Measurements from ENCODE around the gene OR11H6.
"Not testable (repeated sequence)": the region's sequence is repeated elsewhere in the genome, so short reads cannot be mapped to it uniquely, and the experiment has no call there.

The OR11H6 gene, protein sequence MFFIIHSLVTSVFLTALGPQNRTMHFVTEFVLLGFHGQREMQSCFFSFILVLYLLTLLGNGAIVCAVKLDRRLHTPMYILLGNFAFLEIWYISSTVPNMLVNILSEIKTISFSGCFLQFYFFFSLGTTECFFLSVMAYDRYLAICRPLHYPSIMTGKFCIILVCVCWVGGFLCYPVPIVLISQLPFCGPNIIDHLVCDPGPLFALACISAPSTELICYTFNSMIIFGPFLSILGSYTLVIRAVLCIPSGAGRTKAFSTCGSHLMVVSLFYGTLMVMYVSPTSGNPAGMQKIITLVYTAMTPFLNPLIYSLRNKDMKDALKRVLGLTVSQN

DNA sequence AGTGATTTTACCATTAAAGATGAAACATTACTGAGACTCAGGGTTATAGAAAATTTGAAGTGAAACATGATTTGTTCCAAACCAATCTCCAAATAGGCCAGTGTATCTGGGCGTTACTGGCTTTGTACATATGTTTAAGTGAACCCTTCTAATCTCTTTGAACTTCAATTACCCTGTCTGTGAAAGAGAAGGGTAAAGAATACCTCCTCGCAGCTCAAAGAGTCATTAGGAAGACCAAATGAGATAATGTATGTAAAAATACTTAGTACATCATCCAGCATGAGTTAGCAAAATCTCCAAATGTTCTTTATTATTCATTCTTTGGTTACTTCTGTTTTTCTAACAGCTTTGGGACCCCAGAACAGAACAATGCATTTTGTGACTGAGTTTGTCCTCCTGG, at the start of gene OR11H6:
Gene OR11H6, plus strand, starts transcription at position 301 of the 400 bp plus-strand sequence. Its CDS starts 0 bp downstream, at position 301.
- DNase-seq = no peak
- in situ Hi-C loops (cut with MboI; ENCODE audit: low pct_unique_long_range_greater_than_20kb, low sequenced_read_pairs) = no loop called here

DNA sequence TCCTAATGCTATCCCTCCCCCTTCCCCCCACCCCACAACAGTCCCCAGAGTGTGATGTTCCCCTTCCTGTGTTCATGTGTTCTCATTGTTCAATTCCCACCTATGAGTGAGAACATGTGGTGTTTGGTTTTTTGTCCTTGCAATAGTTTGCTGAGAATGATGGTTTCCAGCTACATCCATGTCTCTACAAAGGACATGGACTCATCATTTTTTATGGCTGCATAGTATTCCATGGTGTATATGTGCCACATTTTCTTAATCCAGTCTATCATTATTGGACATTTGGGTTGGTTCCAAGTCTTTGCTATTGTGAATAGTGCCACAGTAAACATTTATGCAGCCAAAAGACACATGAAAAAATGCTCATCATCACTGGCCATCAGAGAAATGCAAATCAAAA, 49.3 kb upstream of the OR11H6 start:
- in situ Hi-C loops (cut with MboI; ENCODE audit: low pct_unique_long_range_greater_than_20kb, low sequenced_read_pairs); DNase-seq: not testable (repeated sequence)

DNA sequence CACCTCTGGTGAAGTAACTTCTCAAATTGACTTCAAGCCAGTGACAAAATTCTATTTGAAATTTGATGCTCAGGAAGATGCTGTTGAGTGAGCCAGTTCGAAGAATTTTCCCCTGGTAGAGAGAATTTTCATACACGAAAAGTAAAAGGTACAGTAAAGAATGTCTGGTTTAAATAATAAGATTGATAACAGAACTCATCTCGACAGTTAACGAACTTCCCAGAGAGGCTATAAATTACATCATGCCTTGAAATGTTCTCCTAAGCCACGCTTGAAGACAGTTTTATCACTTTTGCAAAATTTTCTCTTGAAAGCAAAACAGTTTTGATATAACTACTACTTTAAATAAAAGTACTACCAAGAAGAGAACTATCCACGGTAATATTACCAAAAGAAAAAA, 47.2 kb upstream of the OR11H6 start:
- in situ Hi-C loops (cut with MboI; ENCODE audit: low pct_unique_long_range_greater_than_20kb, low sequenced_read_pairs) = no loop called here
- DNase-seq = no peak

DNA sequence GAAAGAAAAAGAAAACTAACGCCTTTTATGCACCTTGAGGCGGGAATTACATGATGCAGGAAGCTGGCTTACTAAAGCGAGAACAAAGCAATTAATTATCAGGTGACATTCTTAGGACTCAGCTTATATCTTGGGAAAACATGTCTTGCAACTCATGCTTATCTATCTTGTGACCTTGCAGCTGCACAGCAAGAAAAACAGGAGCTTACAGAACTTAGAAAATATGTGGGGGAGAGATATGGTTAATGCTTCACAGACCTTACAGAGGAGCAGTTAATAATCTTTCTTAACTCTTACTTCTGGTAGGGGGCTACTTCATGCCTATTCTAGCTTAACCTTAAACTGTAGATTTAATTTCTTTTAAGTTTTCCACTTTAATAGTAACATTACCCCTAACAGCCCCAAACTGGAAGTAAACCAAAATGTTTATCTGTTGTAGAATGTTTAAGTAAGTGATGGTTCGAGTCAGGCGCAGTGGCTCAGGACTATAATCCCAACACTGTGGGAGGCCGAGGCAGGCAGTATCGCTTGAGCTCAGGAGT, 46.0 kb upstream of the OR11H6 start:
- in situ Hi-C loops (cut with MboI; ENCODE audit: low pct_unique_long_range_greater_than_20kb, low sequenced_read_pairs) = no loop called here
- DNase-seq = no peak

DNA sequence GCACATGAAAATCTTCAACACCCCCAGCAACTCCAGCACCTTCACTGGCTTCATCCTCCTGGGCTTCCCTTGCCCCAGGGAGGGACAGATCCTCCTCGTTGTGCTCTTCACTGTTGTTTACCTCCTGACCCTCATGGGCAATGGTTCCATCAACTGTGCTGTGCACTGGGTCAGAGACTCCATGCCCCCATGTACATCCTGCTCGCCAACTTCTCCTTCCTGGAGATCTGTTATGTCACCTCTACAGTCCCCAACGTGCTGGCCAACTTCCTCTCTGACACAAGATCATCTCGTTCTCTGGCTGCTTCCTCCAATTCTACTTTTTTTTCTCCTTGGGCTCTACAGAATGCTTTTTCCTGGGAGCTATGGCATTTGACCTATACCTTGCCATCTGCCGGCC, 44.3 kb upstream of the OR11H6 start:
- in situ Hi-C loops (cut with MboI; ENCODE audit: low pct_unique_long_range_greater_than_20kb, low sequenced_read_pairs) = no loop called here
- peak; percentile 26 for DNase-seq

DNA sequence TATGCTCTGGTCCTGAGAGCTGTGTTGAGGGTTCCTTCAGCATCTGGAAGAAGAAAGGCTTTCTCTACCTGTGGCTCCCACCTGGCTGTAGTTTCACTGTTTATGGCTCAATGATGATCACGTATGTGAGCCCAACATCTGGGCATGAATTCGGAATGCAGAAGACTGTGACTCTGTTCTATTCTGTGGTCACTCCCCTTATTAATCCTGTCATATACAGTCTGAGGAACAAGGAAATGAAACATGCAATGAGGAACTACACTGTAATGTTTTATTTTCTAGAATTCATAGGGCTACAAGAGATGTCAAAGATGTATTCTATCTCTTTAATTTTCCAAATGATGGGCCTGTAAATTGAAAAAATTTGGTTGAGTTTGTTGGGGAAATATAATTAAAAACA, 43.6 kb upstream of the OR11H6 start:
- in situ Hi-C loops (cut with MboI; ENCODE audit: low pct_unique_long_range_greater_than_20kb, low sequenced_read_pairs) = no loop called here
- DNase-seq = no peak

DNA sequence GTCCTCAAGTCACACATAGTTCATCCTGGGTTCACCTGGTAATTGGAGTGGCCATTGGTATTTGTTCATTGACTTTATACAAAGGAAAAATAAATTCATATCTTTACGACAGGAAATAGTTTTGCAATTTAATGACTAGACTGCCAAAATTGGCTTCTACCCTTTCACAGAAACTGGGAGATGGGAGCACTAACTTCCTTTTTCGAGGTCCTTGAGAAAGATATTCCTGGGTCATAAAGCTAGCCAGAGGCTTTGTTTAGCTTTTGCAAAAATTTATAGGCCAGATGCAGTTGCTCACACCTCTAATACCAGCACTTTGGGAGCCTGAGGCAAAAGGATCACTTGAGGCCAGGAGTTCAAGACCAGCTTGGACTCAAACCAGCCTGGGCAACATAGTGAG, 43.0 kb upstream of the OR11H6 start:
- in situ Hi-C loops (cut with MboI; ENCODE audit: low pct_unique_long_range_greater_than_20kb, low sequenced_read_pairs) = no loop called here
- no peak for DNase-seq

DNA sequence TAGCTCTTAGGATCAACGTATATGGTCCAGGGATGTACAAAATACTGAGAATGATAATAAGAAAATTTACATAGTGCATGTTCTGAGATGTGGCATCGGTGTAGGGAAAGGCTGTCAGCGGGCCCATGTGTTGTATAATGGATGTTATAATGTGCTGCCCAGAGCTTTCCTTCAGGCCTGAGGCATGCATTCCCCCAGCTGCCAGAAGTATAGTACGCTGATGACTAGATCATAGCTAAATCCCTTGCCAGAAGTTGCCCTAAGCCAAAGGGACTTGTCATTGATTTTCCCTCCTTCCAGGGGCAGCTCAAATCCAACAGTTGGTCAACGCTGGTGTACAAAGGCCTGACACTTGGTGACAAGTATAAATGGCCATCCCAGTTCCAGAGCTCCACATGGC, 39.3 kb upstream of the OR11H6 start:
- in situ Hi-C loops (cut with MboI; ENCODE audit: low pct_unique_long_range_greater_than_20kb, low sequenced_read_pairs) = no loop called here
- no peak for DNase-seq

DNA sequence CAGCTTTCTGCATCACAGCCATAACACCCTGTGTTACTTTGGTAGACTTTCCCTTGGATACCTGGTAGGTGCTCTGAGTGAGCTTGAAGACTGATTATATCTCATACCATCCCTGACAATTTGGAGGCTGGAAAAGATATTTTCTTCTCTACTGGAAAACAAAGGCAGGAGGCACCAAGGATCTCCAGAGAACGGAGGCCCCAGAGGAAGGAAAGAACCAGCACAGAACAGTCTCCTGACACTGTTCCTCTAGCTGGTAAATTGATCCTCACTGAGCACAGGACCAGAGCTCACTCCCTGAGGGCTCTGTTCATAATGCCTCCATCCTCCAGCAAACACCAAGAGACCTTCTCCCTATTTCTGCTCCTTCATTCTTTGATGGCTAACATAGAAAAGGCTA, 32.9 kb upstream of the OR11H6 start, which contains the start of gene OR11G2:
Gene OR11G2, plus strand, starts transcription at position 301 of the 400 bp plus-strand sequence. CDS start 6,542 bp downstream, outside the sequence.
- no peak for DNase-seq
- in situ Hi-C loops (cut with MboI; ENCODE audit: low pct_unique_long_range_greater_than_20kb, low sequenced_read_pairs) = no loop called here

DNA sequence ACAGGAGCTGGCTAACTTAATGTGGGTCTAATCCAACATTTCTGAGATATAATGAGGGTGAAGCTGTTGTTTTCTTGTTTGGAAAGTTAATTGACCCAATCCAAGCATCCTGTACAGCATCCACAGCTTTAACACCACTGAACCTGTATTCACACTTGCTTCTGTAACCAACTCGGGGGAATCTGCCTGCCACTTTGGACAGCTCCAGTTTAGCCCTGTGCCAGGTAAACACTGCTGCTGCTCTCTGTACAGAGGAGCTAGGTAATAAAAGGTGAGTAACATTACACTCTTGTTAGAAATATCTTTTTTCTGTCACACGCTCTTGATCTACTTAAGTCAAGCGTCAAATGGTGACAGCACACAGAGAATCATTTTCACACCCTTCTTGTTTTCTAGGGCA, 32.1 kb upstream of the OR11H6 start:
- DNase-seq = no peak
- in situ Hi-C loops (cut with MboI; ENCODE audit: low pct_unique_long_range_greater_than_20kb, low sequenced_read_pairs) = no loop called here

DNA sequence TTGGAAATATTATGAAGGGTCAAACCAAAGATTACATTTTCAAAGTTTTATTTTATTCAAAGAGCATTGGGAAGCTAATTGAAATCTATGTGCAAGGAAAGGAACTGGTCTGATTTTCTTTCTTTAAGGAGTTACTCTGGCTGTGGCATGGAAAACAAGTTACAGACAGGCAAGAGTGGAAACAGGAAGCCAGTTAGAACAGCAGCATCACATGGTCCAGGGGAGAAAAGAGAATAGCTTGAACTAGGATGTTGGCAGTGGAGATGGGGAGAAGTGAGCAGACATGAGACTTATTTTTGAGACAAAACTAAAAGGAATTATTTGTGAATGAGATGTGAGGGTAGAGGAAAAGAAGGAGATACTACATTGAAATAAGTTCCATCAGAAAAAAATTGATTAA, 29.4 kb upstream of the OR11H6 start:
- no peak for DNase-seq
- in situ Hi-C loops (cut with MboI; ENCODE audit: low pct_unique_long_range_greater_than_20kb, low sequenced_read_pairs) = no loop called here

DNA sequence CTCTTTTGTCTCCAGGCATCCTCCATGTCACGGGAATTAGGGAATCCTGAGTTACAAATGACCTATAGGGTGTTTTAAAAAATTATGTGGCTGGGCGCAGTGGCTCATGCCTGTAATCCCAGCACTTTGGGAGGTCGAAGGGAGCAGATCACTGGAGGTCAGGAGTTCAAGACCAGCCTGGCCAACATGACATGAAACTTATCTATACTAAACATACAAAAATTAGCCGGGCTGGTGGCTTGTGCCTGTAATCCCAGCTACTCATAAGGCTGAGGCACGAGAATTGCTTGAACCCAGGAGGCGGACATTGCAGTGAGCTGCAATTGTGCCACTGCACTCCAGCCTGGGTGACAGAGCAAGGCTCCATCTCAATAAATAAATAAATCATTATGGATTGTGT, 28.3 kb upstream of the OR11H6 start:
- in situ Hi-C loops (cut with MboI; ENCODE audit: low pct_unique_long_range_greater_than_20kb, low sequenced_read_pairs); DNase-seq: not testable (repeated sequence)

DNA sequence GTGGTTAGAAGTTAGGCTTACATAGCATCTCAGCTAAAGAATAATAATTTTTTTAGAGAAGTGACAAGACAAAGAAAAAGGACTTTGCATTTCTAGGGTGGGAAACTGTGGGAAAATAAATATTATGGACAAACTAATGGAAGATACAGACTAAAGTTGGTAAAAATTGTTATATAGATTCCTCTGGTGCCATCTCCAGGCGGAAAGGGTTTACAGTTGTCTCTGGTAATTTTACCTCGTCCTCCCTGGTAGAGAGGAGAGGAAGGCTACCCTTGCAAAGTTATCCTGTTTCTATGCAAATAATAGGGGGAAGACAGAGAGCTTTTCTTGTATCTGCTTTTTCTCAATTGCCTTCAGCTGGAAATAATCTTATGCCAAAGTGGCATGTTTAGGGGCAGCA, 27.6 kb upstream of the OR11H6 start:
- in situ Hi-C loops (cut with MboI; ENCODE audit: low pct_unique_long_range_greater_than_20kb, low sequenced_read_pairs) = no loop called here
- no peak for DNase-seq

DNA sequence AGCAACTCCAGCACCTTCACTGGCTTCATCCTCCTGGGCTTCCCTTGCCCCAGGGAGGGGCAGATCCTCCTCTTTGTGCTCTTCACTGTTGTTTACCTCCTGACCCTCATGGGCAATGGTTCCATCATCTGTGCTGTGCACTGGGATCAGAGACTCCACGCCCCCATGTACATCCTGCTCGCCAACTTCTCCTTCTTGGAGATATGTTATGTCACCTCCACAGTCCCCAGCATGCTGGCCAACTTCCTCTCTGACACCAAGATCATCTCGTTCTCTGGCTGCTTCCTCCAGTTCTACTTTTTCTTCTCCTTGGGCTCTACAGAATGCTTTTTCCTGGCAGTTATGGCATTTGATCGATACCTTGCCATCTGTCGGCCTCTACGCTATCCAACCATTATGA, 26.1 kb upstream of the OR11H6 start:
- in situ Hi-C loops (cut with MboI; ENCODE audit: low pct_unique_long_range_greater_than_20kb, low sequenced_read_pairs) = no loop called here
- DNase-seq = no peak

DNA sequence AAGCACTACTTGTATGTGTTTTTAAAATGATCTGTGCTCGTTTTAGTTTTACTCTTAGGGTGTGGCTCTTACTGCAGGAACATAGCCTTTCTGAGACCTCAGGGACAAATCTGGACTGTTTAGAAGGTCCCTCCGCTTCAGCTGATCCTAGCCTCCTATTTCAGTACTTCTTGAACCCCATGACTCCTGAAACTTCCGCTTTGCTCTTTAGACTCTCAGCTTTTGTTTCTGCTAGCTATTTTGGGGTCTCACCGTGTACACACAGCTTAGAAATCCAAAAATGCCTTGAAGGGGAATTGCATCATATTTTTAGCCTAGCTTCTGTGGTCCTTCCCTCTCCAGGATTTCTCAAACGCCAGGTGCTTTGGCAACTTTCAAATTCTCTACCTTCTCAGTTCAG, 24.5 kb upstream of the OR11H6 start:
- no peak for DNase-seq
- in situ Hi-C loops (cut with MboI; ENCODE audit: low pct_unique_long_range_greater_than_20kb, low sequenced_read_pairs) = no loop called here

DNA sequence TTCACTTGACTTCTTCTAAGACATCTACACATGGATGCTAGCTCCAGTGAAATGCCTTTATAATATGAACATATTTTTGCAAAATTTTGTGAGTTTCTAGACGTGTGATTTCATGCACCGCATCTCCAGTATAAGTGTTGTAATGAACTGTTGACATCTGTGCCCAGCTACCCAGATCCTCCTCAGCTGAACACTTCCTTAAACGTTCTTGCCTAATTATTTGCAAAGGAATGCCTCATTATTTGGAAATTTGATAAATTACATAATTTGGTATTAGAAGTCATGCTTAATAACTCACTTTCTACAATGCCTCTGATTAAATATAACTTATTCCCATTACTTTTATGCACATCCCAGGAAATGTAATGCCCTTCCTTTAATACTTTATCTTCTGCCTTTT, 18.8 kb upstream of the OR11H6 start:
- DNase-seq = no peak
- in situ Hi-C loops (cut with MboI; ENCODE audit: low pct_unique_long_range_greater_than_20kb, low sequenced_read_pairs) = no loop called here

DNA sequence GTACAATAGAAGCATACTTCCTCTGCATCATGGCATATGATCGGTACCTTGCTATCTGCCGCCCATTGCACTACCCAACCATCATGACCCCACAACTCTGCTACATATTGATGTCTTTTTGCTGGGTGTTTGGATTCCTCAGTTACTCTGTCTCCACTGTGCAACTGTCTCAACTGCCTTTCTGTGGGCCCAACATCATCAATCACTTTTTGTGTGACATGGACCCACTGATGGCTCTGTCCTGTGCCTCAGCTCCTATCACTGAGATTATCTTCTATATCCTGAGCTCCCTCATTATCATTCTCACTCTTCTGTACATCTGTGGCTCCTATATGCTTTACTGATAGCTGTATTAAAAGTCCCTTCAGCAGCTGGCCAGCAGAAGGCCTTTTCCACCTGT, 13.9 kb upstream of the OR11H6 start:
- no peak for DNase-seq
- in situ Hi-C loops (cut with MboI; ENCODE audit: low pct_unique_long_range_greater_than_20kb, low sequenced_read_pairs) = no loop called here

DNA sequence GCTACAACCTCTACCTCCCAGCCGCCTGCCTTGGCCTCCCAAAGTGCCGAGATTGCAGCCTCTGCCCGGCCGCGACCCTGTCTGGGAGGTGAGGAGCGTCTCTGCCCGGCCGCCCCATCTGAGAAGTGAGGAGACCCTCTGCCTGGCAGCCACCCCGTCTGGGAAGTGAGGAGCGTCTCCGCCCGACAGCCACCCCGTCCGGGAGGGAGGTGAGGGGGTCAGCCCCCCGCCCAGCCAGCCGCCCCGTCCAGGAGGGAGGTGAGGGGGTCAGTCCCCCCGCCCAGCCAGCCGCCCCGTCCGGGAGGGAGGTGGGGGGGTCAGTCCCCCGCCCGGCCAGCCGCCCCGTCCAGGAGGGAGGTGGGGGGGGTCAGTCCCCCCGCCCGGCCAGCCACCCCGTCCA, 11.1 kb upstream of the OR11H6 start:
- in situ Hi-C loops (cut with MboI; ENCODE audit: low pct_unique_long_range_greater_than_20kb, low sequenced_read_pairs); DNase-seq: not testable (repeated sequence)

DNA sequence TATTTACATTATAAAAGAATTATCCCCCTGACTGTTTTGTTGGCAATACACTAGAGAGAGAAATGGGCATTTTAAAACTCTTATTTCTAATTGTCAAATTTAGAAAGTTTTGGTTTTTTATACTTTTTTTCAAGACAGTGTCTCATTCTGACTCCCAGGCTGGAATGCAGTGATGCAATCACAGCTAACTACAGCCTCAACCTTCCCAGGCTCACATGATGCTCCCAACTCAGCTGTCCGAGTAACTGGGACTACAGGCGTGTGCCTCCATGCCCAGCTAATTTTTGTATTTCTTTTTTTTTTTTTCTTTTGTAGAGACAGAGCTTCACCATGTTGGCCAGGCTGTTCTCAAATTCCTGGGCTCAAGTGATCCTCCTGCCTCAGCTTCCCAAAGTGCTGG, 8.3 kb upstream of the OR11H6 start:
- DNase-seq = no peak
- in situ Hi-C loops (cut with MboI; ENCODE audit: low pct_unique_long_range_greater_than_20kb, low sequenced_read_pairs) = no loop called here

DNA sequence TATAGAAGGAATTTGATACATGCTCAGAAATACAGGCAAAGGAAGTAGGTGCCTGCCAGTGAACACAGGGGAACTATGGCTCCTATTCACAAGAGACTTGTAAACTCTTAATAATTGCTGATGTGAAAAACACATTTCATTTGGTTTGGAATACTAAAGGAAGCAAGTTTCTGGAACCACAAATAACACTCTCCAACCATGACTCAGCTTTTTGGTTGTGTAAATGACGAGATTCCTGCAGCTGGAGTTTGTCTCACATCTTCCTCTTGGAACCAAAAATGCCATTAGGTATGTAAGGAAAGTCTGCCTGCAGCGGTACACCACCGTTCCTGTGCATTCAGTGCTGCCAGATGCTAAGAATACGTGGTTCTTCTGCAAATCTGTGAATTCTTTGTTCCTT, 4.5 kb upstream of the OR11H6 start:
- no peak for DNase-seq
- in situ Hi-C loops (cut with MboI; ENCODE audit: low pct_unique_long_range_greater_than_20kb, low sequenced_read_pairs) = no loop called here

DNA sequence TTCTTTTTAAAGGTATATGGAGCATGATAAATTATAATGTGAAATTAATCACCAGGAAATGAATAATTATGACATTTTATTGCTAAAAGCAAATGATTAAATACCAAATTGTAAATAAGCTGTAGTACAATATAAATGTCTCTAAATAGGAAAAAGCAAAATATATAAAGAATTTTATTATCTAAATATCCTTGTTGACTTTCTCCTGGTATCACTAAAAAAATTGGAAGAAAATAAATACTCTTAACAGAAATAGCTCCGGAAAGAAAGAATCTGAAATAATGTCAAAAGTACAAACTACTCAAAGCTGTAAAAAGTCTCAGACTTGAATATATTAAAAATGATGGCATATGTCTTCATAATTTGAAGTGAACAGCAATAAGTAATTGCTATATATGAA, 5.2 kb downstream of the OR11H6 start, which contains the start of gene OR11H7:
Gene OR11H7, plus strand, starts transcription at position 301 of the 400 bp plus-strand sequence.
- no peak for DNase-seq
- in situ Hi-C loops (cut with MboI; ENCODE audit: low pct_unique_long_range_greater_than_20kb, low sequenced_read_pairs) = no loop called here

Measured in KBM-7 (cell line).